GM19395 (cell line): ENCODE data around the gene PCDHB11.
"Not testable (repeated sequence)": the region's sequence is repeated elsewhere in the genome, so short reads cannot be mapped to it uniquely, and the experiment has no call there.

Experiments
- ATAC-seq: cut with Tn5 transposase; IDR thresholded peaks from one replicate; pipeline ENCODE4 v1.9.1; 2021; ENCODE audit warnings: mild to moderate bottlenecking, moderate library complexity; ENCODE audit not compliant: unreplicated experiment

Gene PCDHB11

DNA sequence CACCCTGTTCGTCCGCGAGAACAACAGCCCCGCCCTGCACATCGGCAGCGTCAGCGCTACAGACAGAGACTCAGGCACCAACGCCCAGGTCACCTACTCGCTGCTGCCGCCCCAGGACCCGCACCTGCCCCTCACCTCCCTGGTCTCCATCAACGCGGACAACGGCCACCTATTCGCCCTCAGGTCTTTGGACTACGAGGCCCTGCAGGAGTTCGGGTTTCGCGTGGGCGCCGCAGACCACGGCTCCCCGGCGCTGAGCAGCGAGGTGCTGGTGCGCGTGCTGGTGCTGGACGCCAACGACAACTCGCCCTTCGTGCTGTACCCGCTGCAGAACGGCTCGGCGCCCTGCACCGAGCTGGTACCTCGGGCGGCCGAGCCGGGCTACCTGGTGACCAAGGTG is 36.5 kb downstream of the PCDHB11 start:
- ATAC-seq, result not testable (repeated sequence)

DNA sequence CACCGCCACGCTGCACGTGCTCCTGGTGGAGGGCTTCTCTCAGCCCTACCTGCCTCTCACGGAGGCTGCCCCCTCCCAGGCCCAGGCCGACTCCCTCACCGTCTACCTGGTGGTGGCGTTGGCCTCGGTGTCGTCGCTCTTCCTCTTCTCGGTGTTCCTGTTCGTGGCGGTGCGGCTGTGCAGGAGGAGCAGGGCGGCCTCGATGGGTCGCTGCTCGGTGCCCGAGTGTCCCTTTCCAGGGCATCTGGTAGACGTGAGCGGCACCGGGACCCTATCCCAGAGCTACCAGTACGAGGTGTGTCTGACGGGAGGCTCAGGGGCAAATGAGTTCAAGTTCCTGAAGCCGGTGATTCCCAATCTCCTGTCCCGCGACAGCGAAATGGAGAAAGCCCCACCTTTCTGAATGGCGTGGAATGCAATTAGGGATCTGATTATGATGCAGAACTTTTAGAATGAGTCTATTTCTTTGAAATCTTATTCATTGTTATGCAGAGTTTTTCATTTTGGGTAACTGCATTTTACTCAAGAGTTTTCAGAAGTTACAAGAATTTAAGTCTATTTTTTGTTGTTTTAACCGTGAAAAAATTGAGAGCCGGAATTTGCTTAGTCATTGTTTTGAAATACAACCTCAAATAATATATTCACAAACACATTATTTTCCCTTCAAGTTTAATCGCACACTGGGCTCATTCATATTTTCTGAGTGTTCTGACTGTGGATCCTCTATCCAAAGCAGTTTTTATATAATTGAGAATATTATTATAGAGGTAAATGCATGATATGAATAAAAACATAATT is 37.3 kb downstream of the PCDHB11 start:
- ATAC-seq, result no peak

DNA sequence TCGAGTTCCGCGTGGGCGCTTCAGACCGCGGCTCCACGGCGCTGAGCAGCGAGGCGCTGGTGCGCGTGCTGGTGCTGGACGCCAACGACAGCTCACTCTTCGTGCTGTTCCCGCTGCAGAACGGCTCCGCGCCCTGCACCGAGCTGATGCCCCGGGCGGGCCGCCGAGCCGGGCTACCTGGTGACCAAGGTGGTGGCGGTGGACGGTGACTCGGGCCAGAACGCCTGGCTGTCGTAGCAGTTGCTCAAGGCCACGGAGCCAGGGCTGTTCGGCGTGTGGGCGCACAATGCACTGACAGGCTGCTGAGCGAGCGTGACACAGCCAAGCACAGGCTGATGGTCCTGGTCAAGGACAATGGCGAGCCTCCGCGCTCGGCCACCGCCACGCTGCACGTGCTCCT is 42.1 kb downstream of the PCDHB11 start:
- no peak for ATAC-seq

DNA sequence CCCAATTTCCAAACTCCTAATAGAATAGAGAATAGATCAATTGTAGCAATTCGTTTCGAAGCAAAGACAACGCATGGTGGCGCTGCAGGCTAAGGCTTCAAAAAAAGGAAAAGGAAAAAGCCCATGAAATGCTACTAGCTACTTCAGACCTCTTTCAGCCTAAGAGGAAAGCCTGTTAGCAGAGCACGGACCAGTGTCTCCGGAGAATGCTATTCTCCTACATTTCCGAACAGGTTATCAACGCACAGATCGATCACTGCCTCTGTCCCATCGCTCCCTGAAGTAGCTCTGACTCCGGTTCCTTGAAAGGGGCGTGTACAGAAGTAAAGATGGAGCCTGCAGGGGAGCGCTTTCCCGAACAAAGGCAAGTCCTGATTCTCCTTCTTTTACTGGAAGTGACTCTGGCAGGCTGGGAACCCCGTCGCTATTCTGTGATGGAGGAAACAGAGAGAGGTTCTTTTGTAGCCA is 45.9 kb downstream of the PCDHB11 start, which contains the start of gene PCDHB15:
PCDHB15 (plus strand) TSS at position 146 of the 468 bp plus-strand sequence; CDS start at position 330, 184 bp downstream.
- ATAC-seq, result no peak

DNA sequence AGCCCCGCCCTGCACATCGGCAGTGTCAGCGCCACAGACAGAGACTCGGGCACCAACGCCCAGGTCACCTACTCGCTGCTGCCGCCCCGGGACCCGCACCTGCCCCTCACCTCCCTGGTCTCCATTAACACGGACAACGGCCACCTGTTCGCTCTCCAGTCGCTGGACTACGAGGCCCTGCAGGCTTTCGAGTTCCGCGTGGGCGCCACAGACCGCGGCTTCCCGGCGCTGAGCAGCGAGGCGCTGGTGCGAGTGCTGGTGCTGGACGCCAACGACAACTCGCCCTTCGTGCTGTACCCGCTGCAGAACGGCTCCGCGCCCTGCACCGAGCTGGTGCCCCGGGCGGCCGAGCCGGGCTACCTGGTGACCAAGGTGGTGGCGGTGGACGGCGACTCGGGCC is 47.5 kb downstream of the PCDHB11 start:
- not testable (repeated sequence) for ATAC-seq

DNA sequence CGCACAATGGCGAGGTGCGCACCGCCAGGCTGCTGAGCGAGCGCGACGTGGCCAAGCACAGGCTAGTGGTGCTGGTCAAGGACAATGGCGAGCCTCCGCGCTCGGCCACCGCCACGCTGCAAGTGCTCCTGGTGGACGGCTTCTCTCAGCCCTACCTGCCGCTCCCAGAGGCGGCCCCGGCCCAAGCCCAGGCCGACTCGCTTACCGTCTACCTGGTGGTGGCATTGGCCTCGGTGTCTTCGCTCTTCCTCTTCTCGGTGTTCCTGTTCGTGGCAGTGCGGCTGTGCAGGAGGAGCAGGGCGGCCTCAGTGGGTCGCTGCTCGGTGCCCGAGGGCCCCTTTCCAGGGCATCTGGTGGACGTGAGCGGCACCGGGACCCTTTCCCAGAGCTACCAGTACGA is 48.0 kb downstream of the PCDHB11 start:
- not testable (repeated sequence) for ATAC-seq

DNA sequence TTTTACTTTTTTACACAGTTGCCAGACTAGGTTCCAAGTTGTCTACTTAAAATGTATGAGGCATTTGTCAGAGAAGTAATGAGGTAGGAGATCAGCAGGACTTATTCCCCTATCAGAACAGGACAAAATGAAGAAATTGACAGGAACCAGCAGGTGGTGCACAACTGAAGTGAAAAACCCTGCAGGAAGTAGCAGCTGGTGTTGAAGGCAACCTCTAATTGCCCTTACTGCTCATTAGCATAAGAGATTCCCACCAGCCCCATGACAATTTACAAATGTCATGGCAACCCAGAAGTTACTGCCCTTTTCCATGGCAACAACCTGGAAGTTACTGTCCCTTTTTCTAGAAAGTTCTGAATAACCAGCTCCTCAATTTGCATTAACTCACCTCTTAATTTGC is 51.1 kb downstream of the PCDHB11 start:
- ATAC-seq, result no peak
